K562 (cell line): ENCODE data around the gene ERGIC1. TPM values are rescaled to one million over a fixed set of nuclear protein-coding genes. Genes with fewer than 3 reads are reported as not detected.

Experiments
- ASH1L ChIP-seq: fragments of 450-650 bp; IDR thresholded peaks from 2 replicates; pipeline ENCODE4 v1.6.1; 2018; ENCODE audit warnings: borderline replicate concordance, mild to moderate bottlenecking, low read depth; ENCODE audit not compliant: partially characterized antibody
- BRD4 ChIP-seq: fragments of 200-600 bp; sonication (generic); IDR thresholded peaks from 2 replicates; pipeline ENCODE4 v1.6.1; 2017; ENCODE audit warnings: inconsistent platforms
- BRD9 ChIP-seq: fragments of 450-650 bp; IDR thresholded peaks from 2 replicates; pipeline ENCODE4 v1.6.1; 2018; ENCODE audit warnings: low read depth; ENCODE audit not compliant: partially characterized antibody
- DACH1 ChIP-seq: fragments of 450-650 bp; IDR thresholded peaks from 2 replicates; pipeline ENCODE4 v1.6.1; 2018; ENCODE audit not compliant: partially characterized antibody
- DPF2 ChIP-seq: fragments of 450-650 bp; IDR thresholded peaks from 2 replicates; pipeline ENCODE4 v1.6.1; 2016
- ELF2 ChIP-seq: fragments of 250-450 bp; sonication (Bioruptor Pico); IDR thresholded peaks from 2 replicates; pipeline ENCODE4 v1.5.0; 2021; ENCODE audit warnings: mild to moderate bottlenecking
- FOXK2 ChIP-seq, 2 experiments: fragments of 450-650 bp; IDR thresholded peaks in 1 of 2; conservative IDR thresholded peaks in 1 of 2; 2 replicates each; pipeline ENCODE4 v1.6.1; 2016; ENCODE audit warnings: low read depth in 2 of 2, mild to moderate bottlenecking in 1 of 2
- FOXP1 ChIP-seq: sonication (generic); formaldehyde crosslinking; IDR thresholded peaks from 2 replicates; pipeline ENCODE4 v1.8.0; 2022; ENCODE audit warnings: mild to moderate bottlenecking, missing genetic modification reagents
- HDAC1 ChIP-seq, 2 experiments: fragments of 450-650 bp; IDR thresholded peaks; 2 replicates each; pipeline ENCODE4 v1.6.1; 2016 to 2017; ENCODE audit warnings: inconsistent platforms in 1 of 2, mild to moderate bottlenecking in 1 of 2, moderate library complexity in 1 of 2
- HNRNPK ChIP-seq: fragments of 200-400 bp; formaldehyde crosslinking; IDR thresholded peaks from one replicate; pipeline ENCODE4 v1.6.1; 2018; ENCODE audit warnings: mild to moderate bottlenecking, low read depth, low read length; ENCODE audit not compliant: poor library complexity, severe bottlenecking
- JUN ChIP-seq, 2 experiments: sonication (generic) in 1 of 2; formaldehyde crosslinking in 1 of 2; IDR thresholded peaks; 2 replicates each; pipeline versions ENCODE4 v1.6.1 to v1.8.0; 2012 to 2022; ENCODE audit warnings: borderline replicate concordance in 2 of 2, mild to moderate bottlenecking in 2 of 2, improper control_type of control experiment in 1 of 2, low read depth in 1 of 2, low read length in 1 of 2, missing genetic modification reagents in 1 of 2
- JUND ChIP-seq, 2 experiments: IDR thresholded peaks; 2 replicates in 1 of 2; 3 replicates in 1 of 2; pipeline ENCODE4 v1.6.1; 2011; ENCODE audit warnings: borderline replicate concordance in 2 of 2, low read depth in 2 of 2, low read length in 2 of 2, improper control_type of control experiment in 1 of 2, missing biosample characterization in 1 of 2, missing genetic modification characterization in 1 of 2, missing genetic modification reagents in 1 of 2
- LARP7 ChIP-seq: fragments of 450-650 bp; IDR thresholded peaks from 2 replicates; pipeline ENCODE4 v1.6.1; 2016
- LEF1 ChIP-seq: fragments of 450-650 bp; IDR thresholded peaks from 2 replicates; pipeline ENCODE4 v1.6.1; 2016; ENCODE audit warnings: mild to moderate bottlenecking
- MCM7 ChIP-seq, 2 experiments: fragments of 450-650 bp; IDR thresholded peaks; 2 replicates each; pipeline ENCODE4 v1.6.1; 2016 to 2018
- SMARCA4 ChIP-seq: fragments of 450-650 bp; IDR thresholded peaks from 2 replicates; pipeline ENCODE4 v1.6.1; 2016
- TRIM24 ChIP-seq, 2 experiments: fragments of 450-650 bp; IDR thresholded peaks; 2 replicates each; pipeline ENCODE4 v1.6.1; 2016
- TSC22D4 ChIP-seq: fragments of 450-650 bp; IDR thresholded peaks from 2 replicates; pipeline ENCODE4 v1.6.1; 2016; ENCODE audit warnings: missing genetic modification characterization, missing biosample characterization, control low read depth
- ZBTB17 ChIP-seq: fragments of 450-650 bp; formaldehyde crosslinking; IDR thresholded peaks from 2 replicates; pipeline ENCODE4 v1.4.0; 2020; ENCODE audit warnings: mild to moderate bottlenecking
- ZBTB5 ChIP-seq: fragments of 450-650 bp; IDR thresholded peaks from 2 replicates; pipeline ENCODE4 v1.6.1; 2017; ENCODE audit warnings: antibody characterized with exemption
- ZNF280A ChIP-seq: fragments of 450-650 bp; IDR thresholded peaks from 2 replicates; pipeline ENCODE4 v1.6.1; 2018; ENCODE audit warnings: mild to moderate bottlenecking, low read depth; ENCODE audit not compliant: partially characterized antibody
- ZNF384 ChIP-seq: IDR thresholded peaks from 2 replicates; pipeline ENCODE4 v1.6.1; 2012; ENCODE audit warnings: low read depth, low read length, improper control_type of control experiment
- polyA plus RNA-seq, 8 experiments: library from polyadenylated mRNA; depleted of rRNA in 4 of 8; stranded (reverse) in 5 of 8; unstranded in 3 of 8; fragments of >200 nt; fragmentation: Nextera tagmentation in 2 of 8; fragmentation: Illumina TruSeq in 1 of 8; extraction: Ambion mirVana in 2 of 8; extraction: Trizol in 1 of 8; gene quantifications; 2 replicates each; pipeline versions ENCODE4 v1.2.1 to v1.2.3, GENCODE V29; 2011 to 2014; ENCODE audit warnings: inconsistent platforms in 1 of 8, missing spikeins in 1 of 8
- total RNA-seq, 7 experiments: library from RNA; depleted of rRNA in 6 of 7; stranded (reverse); fragments of >200 nt in 6 of 7; fragmentation: Illumina TruSeq in 2 of 7; extraction: Trizol in 2 of 7; gene quantifications; 2 replicates each; pipeline versions ENCODE4 v1.2.1 to v1.2.3, GENCODE V29; 2011 to 2021; ENCODE audit warnings: low replicate concordance in 1 of 7
- TF ChIP-seq, protein P1 (sequence below): sonication (generic); formaldehyde crosslinking; IDR thresholded peaks from 2 replicates; pipeline ENCODE4 v1.8.0; 2022; ENCODE audit warnings: missing genetic modification reagents, mild to moderate bottlenecking, borderline replicate concordance

The ERGIC1 gene
- total and polyA plus RNA-seq, 9 of the 15 experiments (the other 6 are each of a cell fraction or from before 2014, with no cell fraction given) = 5.5 to 68.4 (median 36.4) TPM

DNA sequence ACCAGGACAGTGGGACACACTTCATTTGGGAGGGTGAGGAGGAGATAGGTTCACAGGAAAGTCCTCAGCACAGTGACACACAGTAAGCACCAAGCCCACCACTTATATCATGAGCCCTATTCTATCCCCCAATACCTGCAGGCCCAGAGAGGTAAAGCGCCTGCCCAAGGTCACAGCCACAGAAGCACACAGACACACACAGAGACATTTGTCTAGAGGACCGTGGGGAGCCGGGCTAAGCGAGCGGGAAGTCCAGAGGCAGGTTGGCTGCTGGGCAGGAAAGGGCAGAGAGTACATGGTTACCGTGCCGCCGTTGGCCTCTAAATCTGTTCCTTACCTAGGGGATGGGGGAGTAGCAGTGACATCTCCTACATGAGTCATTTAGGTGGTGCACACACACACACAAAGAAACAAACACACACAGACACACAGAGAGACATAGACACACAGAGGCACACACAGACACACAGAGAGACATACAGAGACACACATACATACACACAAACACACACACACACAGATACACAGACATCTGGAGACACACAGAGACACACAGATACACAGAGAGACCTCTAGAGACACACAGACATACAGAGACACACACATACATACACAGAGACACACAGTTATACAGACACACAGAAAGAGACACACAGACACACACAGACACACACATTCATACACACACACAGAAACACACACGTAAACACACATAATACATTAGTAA, 47.2 kb upstream of the ERGIC1 start (continued):
- TF ChIP-seq ZNF384 (no peak), BRD4 (no peak), BRD9 (peak; percentile 91), HNRNPK (no peak), FOXP1 (CRISPR knock-in tag) (no peak), JUND (IDR thresholded peaks at IDR 0.05; ENCODE audit: borderline replicate concordance, low read depth, low read length) (0 out of 2 replicates have a peak, but pooled peaks have one; percentile 49), JUND (tag; IDR thresholded peaks at IDR 0.05; ENCODE audit: borderline replicate concordance, low read depth, low read length) (peak; percentile 49; the same call in 1 of the 3 replicates), HDAC1 (IDR thresholded peaks at IDR 0.05) (peak in 1 of 2 experiments; percentile 54; a peak in 2 of 4 replicates), DACH1 (no peak), MCM7 (IDR thresholded peaks at IDR 0.05) (peak in 1 of 2 experiments; percentile 83; a peak in 1 of 4 replicates), LARP7 (peak; percentile 97; the same call in 1 of the 2 replicates), SMARCA4 (peak; percentile 66), JUN (IDR thresholded peaks at IDR 0.05; ENCODE audit: borderline replicate concordance, low read depth, low read length) (no peak), JUN (CRISPR knock-in tag; IDR thresholded peaks at IDR 0.05; ENCODE audit: borderline replicate concordance) (no peak), ASH1L (peak; percentile 46), TSC22D4 (peak; percentile 80; the same call in 1 of the 2 replicates), LEF1 (no peak), TRIM24 (IDR thresholded peaks at IDR 0.05) (peak in 1 of 2 experiments; percentile 11; a peak in 2 of 4 replicates), ZNF280A (peak; percentile 11), DPF2 (peak; percentile 61; the same call in 1 of the 2 replicates), ZBTB5 (peak; percentile 50; the same call in 1 of the 2 replicates), FOXK2 (conservative IDR thresholded peaks at IDR 0.05 in 1 of 2, IDR thresholded peaks at IDR 0.05 in 1 of 2; ENCODE audit: low read depth in 2 of 2) (0 out of 4 replicates have a peak, but pooled peaks have one; percentile 37 to 66), ZBTB17 (no peak), ELF2 (CRISPR knock-in tag) (no peak)
- TF ChIP-seq, protein P1, sequence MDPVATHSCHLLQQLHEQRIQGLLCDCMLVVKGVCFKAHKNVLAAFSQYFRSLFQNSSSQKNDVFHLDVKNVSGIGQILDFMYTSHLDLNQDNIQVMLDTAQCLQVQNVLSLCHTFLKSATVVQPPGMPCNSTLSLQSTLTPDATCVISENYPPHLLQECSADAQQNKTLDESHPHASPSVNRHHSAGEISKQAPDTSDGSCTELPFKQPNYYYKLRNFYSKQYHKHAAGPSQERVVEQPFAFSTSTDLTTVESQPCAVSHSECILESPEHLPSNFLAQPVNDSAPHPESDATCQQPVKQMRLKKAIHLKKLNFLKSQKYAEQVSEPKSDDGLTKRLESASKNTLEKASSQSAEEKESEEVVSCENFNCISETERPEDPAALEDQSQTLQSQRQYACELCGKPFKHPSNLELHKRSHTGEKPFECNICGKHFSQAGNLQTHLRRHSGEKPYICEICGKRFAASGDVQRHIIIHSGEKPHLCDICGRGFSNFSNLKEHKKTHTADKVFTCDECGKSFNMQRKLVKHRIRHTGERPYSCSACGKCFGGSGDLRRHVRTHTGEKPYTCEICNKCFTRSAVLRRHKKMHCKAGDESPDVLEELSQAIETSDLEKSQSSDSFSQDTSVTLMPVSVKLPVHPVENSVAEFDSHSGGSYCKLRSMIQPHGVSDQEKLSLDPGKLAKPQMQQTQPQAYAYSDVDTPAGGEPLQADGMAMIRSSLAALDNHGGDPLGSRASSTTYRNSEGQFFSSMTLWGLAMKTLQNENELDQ (CRISPR knock-in tag) = no peak
